Sigmoid colon (tissue), 7 donors: ENCODE results near the gene CMSS1. TPM values are rescaled to one million over a fixed set of nuclear protein-coding genes. Genes with fewer than 3 reads are reported as not detected.

Source experiments
- DNase-seq: peaks from one replicate; pipeline ENCODE4 v3.0.0-alpha.2; 2019
- H3K27ac ChIP-seq, 4 donors: fragments of 200-600 bp; sonication (generic); one replicate each; pipeline ENCODE4 v1.5.1; 2016 to 2019; ENCODE audit warnings: mild to moderate bottlenecking in 1 of 4
- H3K27me3 ChIP-seq, 3 donors: fragments of 200-600 bp; sonication (generic); one replicate each; pipeline ENCODE4 v1.5.1; 2019; ENCODE audit warnings: mild to moderate bottlenecking in 1 of 3
- H3K36me3 ChIP-seq, 4 donors: fragments of 200-600 bp; sonication (generic); one replicate each; pipeline ENCODE4 v1.5.1; 2016 to 2019
- H3K4me1 ChIP-seq, 4 donors: fragments of 200-600 bp; sonication (generic); one replicate each; pipeline ENCODE4 v1.5.1; 2017 to 2019
- H3K4me3 ChIP-seq, 4 donors: fragments of 200-600 bp; sonication (generic); one replicate each; pipeline ENCODE4 v1.5.1; 2017 to 2019; ENCODE audit warnings: mild to moderate bottlenecking in 2 of 4, moderate library complexity in 1 of 4
- H3K9me3 ChIP-seq, 4 donors: fragments of 200-600 bp in 3 of 4; sonication (generic) in 3 of 4; one replicate each; pipeline versions ENCODE4 v1.5.1 to v1.6.1; 2013 to 2019
- EP300 ChIP-seq, 4 donors: sonication (generic); formaldehyde crosslinking; IDR thresholded peaks; one replicate each; pipeline ENCODE4 v1.6.1; 2017; ENCODE audit warnings: antibody characterized with exemption in 4 of 4
- POLR2A ChIP-seq, 2 donors: fragments of 450-650 bp; IDR thresholded peaks; one replicate each; pipeline ENCODE4 v1.6.1; 2016; ENCODE audit warnings: antibody characterized with exemption in 2 of 2, mild to moderate bottlenecking in 2 of 2, moderate library complexity in 2 of 2
- POLR2AphosphoS5 ChIP-seq, 4 donors: sonication (generic); formaldehyde crosslinking; IDR thresholded peaks; one replicate each; pipeline ENCODE4 v1.6.1; 2017; ENCODE audit warnings: antibody characterized with exemption in 4 of 4
- WGBS, 2 donors: extraction: QIAGEN DNeasy Blood & Tissue Kit; methylation state at CpG; one replicate each; pipeline ENCODE4 v1.1.7; 2013; 5-methylcytosine and 5-hydroxymethylcytosine counted together
- intact Hi-C: fragments of 100-400 bp; cut with DNase I; formaldehyde crosslinking; loops from one replicate; pipeline ENCODE4 v1.15.1; 2023
- polyA plus RNA-seq, 3 donors: library from polyadenylated mRNA; stranded (reverse); fragments of 200-250 nt; gene quantifications; one replicate each; pipeline ENCODE4 v1.2.3, GENCODE V29; 2013
- total RNA-seq, 4 donors: library from RNA; depleted of rRNA; stranded (reverse); fragments of >200 nt; gene quantifications; one replicate each; pipeline ENCODE4 v1.1.0, GENCODE V29; 2016
- TF ChIP-seq, protein P1 (sequence below), 4 experiments: fragments of 450-650 bp in 3 of 4; fragments of 200-600 bp in 1 of 4; IDR thresholded peaks; one replicate each; pipeline ENCODE4 v1.5.1; 2016 to 2019; ENCODE audit warnings: antibody characterized with exemption in 4 of 4, mild to moderate bottlenecking in 3 of 4, moderate library complexity in 2 of 4
- donor health status: healthy with polysubstance abuse.
- donor health status: Bipolar disorder and iron deficiency.
- donor health status: healthy.

The CMSS1 gene
- total and polyA plus RNA-seq, 7 donors, result 6.0 to 19.4 (median 13.9) TPM

DNA sequence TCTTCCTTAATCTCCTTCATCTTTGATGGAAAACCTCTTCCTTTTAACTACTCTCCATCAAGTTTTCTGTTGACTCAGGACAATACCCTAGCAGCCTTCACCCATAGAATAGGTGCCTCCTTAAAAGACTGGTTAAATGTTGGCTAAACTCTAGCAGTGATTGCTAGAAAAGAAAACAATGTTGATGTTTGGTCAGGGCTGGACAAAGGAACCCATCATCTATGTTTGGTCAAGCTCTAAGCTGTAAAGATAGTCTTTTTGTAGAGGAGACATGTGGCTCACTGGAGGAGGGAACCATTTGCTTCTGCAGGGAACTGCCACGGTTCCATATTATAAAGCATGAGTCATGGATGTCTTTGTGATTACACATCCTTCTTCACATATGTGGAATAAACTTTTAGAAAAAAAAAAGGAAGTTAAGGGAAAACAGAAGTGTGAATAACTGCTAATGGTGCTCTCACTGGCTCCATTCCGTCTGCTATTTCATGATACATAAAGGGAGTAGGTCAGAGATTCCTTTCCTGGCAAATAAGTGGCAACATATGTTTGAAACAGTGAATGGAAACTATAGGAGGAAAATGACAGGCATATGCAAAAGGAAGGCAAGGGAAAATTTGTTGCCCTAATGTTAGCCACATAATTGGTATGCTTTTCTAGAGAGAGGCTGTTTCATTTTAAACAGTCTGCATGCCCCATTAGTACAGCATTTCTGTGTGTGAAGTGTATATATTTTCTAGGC is 78.2 kb downstream of the CMSS1 start:
- Histone ChIP-seq H3K4me1 (peaks cover 0 to 14% (median 3%) of the 10 kb centered on the region in 4 donors), H3K27me3 (no peaks in the 10 kb centered on the region), H3K27ac (peak overlapping the region in 2 of 4 donors; percentile 9 to 33), H3K4me3 (no peak overlapping the region), H3K9me3 (no peaks in the 10 kb centered on the region), H3K36me3 (no peaks in the 10 kb centered on the region)
- no peak for DNase-seq
- intact Hi-C loops, result no loop called here
- TF ChIP-seq POLR2AphosphoS5 (IDR thresholded peaks at IDR 0.05), result peak in 1 of 4 donors; percentile 18
- no peak for TF ChIP-seq POLR2A (IDR thresholded peaks at IDR 0.05)
- TF ChIP-seq EP300 (IDR thresholded peaks at IDR 0.05), result no peak
- TF ChIP-seq, protein P1, sequence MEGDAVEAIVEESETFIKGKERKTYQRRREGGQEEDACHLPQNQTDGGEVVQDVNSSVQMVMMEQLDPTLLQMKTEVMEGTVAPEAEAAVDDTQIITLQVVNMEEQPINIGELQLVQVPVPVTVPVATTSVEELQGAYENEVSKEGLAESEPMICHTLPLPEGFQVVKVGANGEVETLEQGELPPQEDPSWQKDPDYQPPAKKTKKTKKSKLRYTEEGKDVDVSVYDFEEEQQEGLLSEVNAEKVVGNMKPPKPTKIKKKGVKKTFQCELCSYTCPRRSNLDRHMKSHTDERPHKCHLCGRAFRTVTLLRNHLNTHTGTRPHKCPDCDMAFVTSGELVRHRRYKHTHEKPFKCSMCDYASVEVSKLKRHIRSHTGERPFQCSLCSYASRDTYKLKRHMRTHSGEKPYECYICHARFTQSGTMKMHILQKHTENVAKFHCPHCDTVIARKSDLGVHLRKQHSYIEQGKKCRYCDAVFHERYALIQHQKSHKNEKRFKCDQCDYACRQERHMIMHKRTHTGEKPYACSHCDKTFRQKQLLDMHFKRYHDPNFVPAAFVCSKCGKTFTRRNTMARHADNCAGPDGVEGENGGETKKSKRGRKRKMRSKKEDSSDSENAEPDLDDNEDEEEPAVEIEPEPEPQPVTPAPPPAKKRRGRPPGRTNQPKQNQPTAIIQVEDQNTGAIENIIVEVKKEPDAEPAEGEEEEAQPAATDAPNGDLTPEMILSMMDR (IDR thresholded peaks at IDR 0.05), result no peak
- WGBS, 2 donors, result 37 to 46% methylated on average over 2 of the region's 2 CpGs

GRCh38 chr3:99896482-99896881 is 78.8 kb downstream of the CMSS1 start:
- no peak for DNase-seq
- WGBS, 2 donors, result 73 to 90% methylated on average over 3 of the region's 3 CpGs
- Histone ChIP-seq H3K9me3 (no peaks in the 10 kb centered on the region), H3K36me3 (no peaks in the 10 kb centered on the region), H3K27me3 (no peaks in the 10 kb centered on the region), H3K4me1 (peaks cover 0 to 18% (median 6%) of the 10 kb centered on the region in 4 donors), H3K4me3 (no peak overlapping the region), H3K27ac (peak overlapping the region in 1 of 4 donors; percentile 9)
- TF ChIP-seq POLR2AphosphoS5 (IDR thresholded peaks at IDR 0.05) (no peak), POLR2A (IDR thresholded peaks at IDR 0.05) (no peak), EP300 (IDR thresholded peaks at IDR 0.05) (no peak)
- TF ChIP-seq, protein P1 (IDR thresholded peaks at IDR 0.05), result no peak
- intact Hi-C loops, result no loop called here

GRCh38 chr3:99899603-99900002 is 81.9 kb downstream of the CMSS1 start:
- Histone ChIP-seq H3K9me3 (no peaks in the 10 kb centered on the region), H3K27ac (no peak overlapping the region), H3K4me1 (peaks cover 0 to 21% (median 8%) of the 10 kb centered on the region in 4 donors), H3K4me3 (no peak overlapping the region), H3K36me3 (no peaks in the 10 kb centered on the region), H3K27me3 (no peaks in the 10 kb centered on the region)
- TF ChIP-seq EP300 (IDR thresholded peaks at IDR 0.05), result no peak
- no peak for TF ChIP-seq POLR2A (IDR thresholded peaks at IDR 0.05)
- TF ChIP-seq, protein P1 (IDR thresholded peaks at IDR 0.05), result no peak
- no peak for TF ChIP-seq POLR2AphosphoS5 (IDR thresholded peaks at IDR 0.05)
- DNase-seq, result no peak
- WGBS, 2 donors, result 95 to 96% methylated on average over 3 of the region's 3 CpGs
- intact Hi-C loops, result no loop called here

DNA sequence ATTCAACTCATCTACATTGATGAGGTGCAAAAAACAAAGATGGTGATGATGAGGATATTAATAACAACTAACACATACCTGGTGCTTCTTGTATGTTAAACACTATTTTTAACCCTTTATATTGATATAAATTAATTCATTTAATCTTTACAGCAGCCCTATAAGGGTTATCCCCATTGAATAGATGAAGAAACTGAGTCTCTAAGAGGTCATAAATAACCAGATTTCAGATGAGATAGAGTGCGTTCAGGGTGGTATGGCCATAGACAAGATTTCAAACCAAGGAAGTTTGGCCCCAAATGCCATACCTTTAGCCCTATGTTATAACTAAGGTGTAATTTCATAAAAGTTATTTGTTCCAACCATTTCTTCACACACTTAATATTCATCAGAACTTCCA is 82.6 kb downstream of the CMSS1 start:
- Histone ChIP-seq H3K4me1 (peaks cover 0 to 21% (median 8%) of the 10 kb centered on the region in 4 donors), H3K4me3 (no peak overlapping the region), H3K27ac (no peak overlapping the region), H3K9me3 (no peaks in the 10 kb centered on the region), H3K27me3 (no peaks in the 10 kb centered on the region), H3K36me3 (no peaks in the 10 kb centered on the region)
- intact Hi-C loops, result no loop called here
- DNase-seq, result no peak
- TF ChIP-seq EP300 (IDR thresholded peaks at IDR 0.05), result no peak
- no peak for TF ChIP-seq POLR2A (IDR thresholded peaks at IDR 0.05)
- TF ChIP-seq, protein P1 (IDR thresholded peaks at IDR 0.05), result no peak
- TF ChIP-seq POLR2AphosphoS5 (IDR thresholded peaks at IDR 0.05), result no peak
- WGBS, 2 donors, result 98 to 100% methylated on average over 1 of the region's 1 CpG
